OCI-LY7 (cell line): ENCODE results near the gene ANKRD33B. TPM values are rescaled to one million over a fixed set of nuclear protein-coding genes. Genes with fewer than 3 reads are reported as not detected.

Experiments
- BruUV-seq: library from RNA; stranded (reverse); fragments of 400-500 nt; replicated peaks from 2 replicates; lab custom pipeline; 2021; lab: Mats Ljungman, UMichigan
- CTCF ChIA-PET: fragments of 300-600 bp; sonication (Branson Sonifier 250); formaldehyde crosslinking; loops from one replicate; lab custom pipeline; 2022; ENCODE audit warnings: antibody characterized with exemption; ENCODE audit not compliant: unreplicated experiment; lab: Charles Lee
- POLR2A ChIA-PET: fragments of 300-600 bp; sonication (Branson Sonifier 250); formaldehyde crosslinking; loops from one replicate; lab custom pipeline; 2022; ENCODE audit warnings: antibody characterized with exemption; lab: Charles Lee
- DNase-seq: peaks from one replicate; pipeline ENCODE4 v3.0.0-alpha.2; 2015; ENCODE audit warnings: low spot score
- H2AFZ ChIP-seq: fragments of 200-600 bp; sonication (generic), shearing (Covaris generic); 2 replicates; pipeline ENCODE4 v1.6.1; 2014; ENCODE audit warnings: mild to moderate bottlenecking, antibody characterized with exemption, low read length, moderate library complexity
- H3K27ac ChIP-seq: fragments of 200-600 bp; sonication (generic); 2 replicates; pipeline ENCODE4 v1.5.1; 2014; ENCODE audit warnings: mixed run types, low read depth, mild to moderate bottlenecking, moderate library complexity, low read length, inconsistent platforms; ENCODE audit not compliant: poor library complexity, severe bottlenecking
- H3K36me3 ChIP-seq: fragments of 200-600 bp; sonication (generic); 2 replicates; pipeline ENCODE4 v1.6.1; 2014; ENCODE audit warnings: mild to moderate bottlenecking, antibody characterized with exemption, low read length, moderate library complexity, mixed read lengths; ENCODE audit not compliant: insufficient read depth
- H3K4me1 ChIP-seq: fragments of 200-600 bp; sonication (generic); 2 replicates; pipeline ENCODE4 v1.5.1; 2014; ENCODE audit warnings: mild to moderate bottlenecking, low read length; ENCODE audit not compliant: insufficient read depth, poor library complexity, severe bottlenecking
- H3K4me2 ChIP-seq: fragments of 200-600 bp; sonication (generic); 2 replicates; pipeline ENCODE4 v1.6.1; 2014; ENCODE audit warnings: mild to moderate bottlenecking, low read length
- H3K4me3 ChIP-seq: fragments of 200-600 bp; sonication (generic); 2 replicates; pipeline ENCODE4 v1.5.1; 2014; ENCODE audit warnings: mild to moderate bottlenecking, low read depth, low read length; ENCODE audit not compliant: poor library complexity, severe bottlenecking
- H3K79me2 ChIP-seq: fragments of 200-600 bp; sonication (generic); 2 replicates; pipeline ENCODE4 v1.6.1; 2016; ENCODE audit warnings: low read depth, mild to moderate bottlenecking, low read length, moderate library complexity, mixed read lengths; ENCODE audit not compliant: insufficient read depth
- H3K9me2 ChIP-seq: fragments of 200-600 bp; sonication (generic); 2 replicates; pipeline ENCODE4 v1.6.1; 2016; ENCODE audit warnings: mild to moderate bottlenecking, low read length, mixed read lengths; ENCODE audit not compliant: insufficient read depth
- H3K9me3 ChIP-seq: fragments of 200-600 bp; sonication (generic); 2 replicates; pipeline ENCODE4 v1.6.1; 2014; ENCODE audit warnings: mild to moderate bottlenecking, mixed run types, low read length, mixed read lengths
- H4K20me1 ChIP-seq: fragments of 200-600 bp; sonication (generic); 2 replicates; pipeline ENCODE4 v1.6.1; 2014; ENCODE audit warnings: mild to moderate bottlenecking, antibody characterized with exemption, low read length, moderate library complexity, mixed read lengths; ENCODE audit not compliant: insufficient read depth
- EZH2phosphoT487 ChIP-seq: fragments of 200-600 bp; sonication (generic); IDR thresholded peaks from 2 replicates; pipeline ENCODE4 v1.6.1; 2018; ENCODE audit warnings: low read depth, borderline replicate concordance, mild to moderate bottlenecking, mixed run types, antibody characterized with exemption, low read length, moderate library complexity, mixed read lengths
- intact Hi-C: fragments of 100-400 bp; cut with micrococcal nuclease; formaldehyde crosslinking; loops from one replicate; pipeline ENCODE4 v1.10.0; 2022; ENCODE audit not compliant: unreplicated experiment
- total RNA-seq, 2 experiments: library from RNA; depleted of rRNA in 1 of 2; stranded (reverse); fragments of >200 nt in 1 of 2; shearing (Covaris generic) in 1 of 2; gene quantifications; 2 replicates each; pipeline ENCODE4 v1.2.3, GENCODE V29; 2014 to 2022
- TF ChIP-seq, protein P1 (sequence below): fragments of 200-600 bp; sonication (generic); conservative IDR thresholded peaks from 2 replicates; pipeline ENCODE4 v1.5.1; 2014; ENCODE audit warnings: mild to moderate bottlenecking, antibody characterized with exemption, low read length, moderate library complexity, mixed read lengths

ANKRD33B gene
- total RNA-seq, 2 experiments from 2014 or later = 5.6 to 11.4 TPM

GRCh38 chr5:10633271-10634049, 69.6 kb downstream of the ANKRD33B start:
- H3K27ac ChIP-seq = peak overlapping the region; percentile 18

GRCh38 chr5:10634050-10634449, 70.2 kb downstream of the ANKRD33B start:
- ChIA-PET CTCF (no interaction called here), POLR2A (interaction anchor here (0.6 to 2.1 kb wide), 6 partner anchors 11 to 99 kb away, joined by 3 to 11 read pairs (median 4); no protein-coding TSS in a partner anchor)
- no peaks in the 10 kb centered on the region for H4K20me1 ChIP-seq
- intact Hi-C loops = no loop called here
- peak overlapping the region; percentile 18 for H3K27ac ChIP-seq
- peak overlapping the region; percentile 66 for H3K4me2 ChIP-seq
- H3K4me1 ChIP-seq = peaks cover 53% of the 10 kb centered on the region
- H3K9me3 ChIP-seq = peaks cover 7% of the 10 kb centered on the region; the same call in 1 of the 2 replicates
- no peak overlapping the region for H3K4me3 ChIP-seq
- peak; percentile 66 for DNase-seq
- BruUV-seq = no TSS peak
- peak overlapping the region; percentile 7; the same call in 1 of the 2 replicates for H2AFZ ChIP-seq
- peaks cover 13% of the 10 kb centered on the region for H3K36me3 ChIP-seq
- H3K9me2 ChIP-seq = no peaks in the 10 kb centered on the region
- no peak for TF ChIP-seq EZH2phosphoT487
- TF ChIP-seq, protein P1, sequence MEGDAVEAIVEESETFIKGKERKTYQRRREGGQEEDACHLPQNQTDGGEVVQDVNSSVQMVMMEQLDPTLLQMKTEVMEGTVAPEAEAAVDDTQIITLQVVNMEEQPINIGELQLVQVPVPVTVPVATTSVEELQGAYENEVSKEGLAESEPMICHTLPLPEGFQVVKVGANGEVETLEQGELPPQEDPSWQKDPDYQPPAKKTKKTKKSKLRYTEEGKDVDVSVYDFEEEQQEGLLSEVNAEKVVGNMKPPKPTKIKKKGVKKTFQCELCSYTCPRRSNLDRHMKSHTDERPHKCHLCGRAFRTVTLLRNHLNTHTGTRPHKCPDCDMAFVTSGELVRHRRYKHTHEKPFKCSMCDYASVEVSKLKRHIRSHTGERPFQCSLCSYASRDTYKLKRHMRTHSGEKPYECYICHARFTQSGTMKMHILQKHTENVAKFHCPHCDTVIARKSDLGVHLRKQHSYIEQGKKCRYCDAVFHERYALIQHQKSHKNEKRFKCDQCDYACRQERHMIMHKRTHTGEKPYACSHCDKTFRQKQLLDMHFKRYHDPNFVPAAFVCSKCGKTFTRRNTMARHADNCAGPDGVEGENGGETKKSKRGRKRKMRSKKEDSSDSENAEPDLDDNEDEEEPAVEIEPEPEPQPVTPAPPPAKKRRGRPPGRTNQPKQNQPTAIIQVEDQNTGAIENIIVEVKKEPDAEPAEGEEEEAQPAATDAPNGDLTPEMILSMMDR = no peak
- no peaks in the 10 kb centered on the region; the same call in 1 of the 2 replicates for H3K79me2 ChIP-seq

More at GRCh38 chr5:10633271-10634049, 69.6 kb downstream of the ANKRD33B start:
- Histone ChIP-seq H3K4me2 (peak overlapping the region; percentile 66), H3K79me2 (no peaks in the 10 kb centered on the region; the same call in 1 of the 2 replicates), H3K9me2 (no peaks in the 10 kb centered on the region), H3K36me3 (peaks cover 9% of the 10 kb centered on the region), H3K4me3 (no peak overlapping the region), H4K20me1 (no peaks in the 10 kb centered on the region), H3K4me1 (peaks cover 53% of the 10 kb centered on the region), H2AFZ (peak overlapping the region; percentile 7; the same call in 1 of the 2 replicates), H3K9me3 (peaks cover 3% of the 10 kb centered on the region; the same call in 1 of the 2 replicates)
- peak; percentile 45 for DNase-seq
- intact Hi-C loops = no loop called here
- TF ChIP-seq, protein P1 = no peak
- no peak for TF ChIP-seq EZH2phosphoT487
- POLR2A ChIA-PET = interaction anchor here (0.6 to 2.1 kb wide), 7 partner anchors 10 to 99 kb away, joined by 3 to 11 read pairs (median 4); no protein-coding TSS in a partner anchor
- no TSS peak for BruUV-seq
- CTCF ChIA-PET = no interaction called here
